HG03378 (cell line): Measurements from ENCODE around the gene BRD4.

Experiments
- ATAC-seq: cut with Tn5 transposase; IDR thresholded peaks from one replicate; pipeline ENCODE4 v1.9.1; 2021; ENCODE audit warnings: mild to moderate bottlenecking, moderate library complexity; ENCODE audit not compliant: unreplicated experiment

BRD4 gene

DNA sequence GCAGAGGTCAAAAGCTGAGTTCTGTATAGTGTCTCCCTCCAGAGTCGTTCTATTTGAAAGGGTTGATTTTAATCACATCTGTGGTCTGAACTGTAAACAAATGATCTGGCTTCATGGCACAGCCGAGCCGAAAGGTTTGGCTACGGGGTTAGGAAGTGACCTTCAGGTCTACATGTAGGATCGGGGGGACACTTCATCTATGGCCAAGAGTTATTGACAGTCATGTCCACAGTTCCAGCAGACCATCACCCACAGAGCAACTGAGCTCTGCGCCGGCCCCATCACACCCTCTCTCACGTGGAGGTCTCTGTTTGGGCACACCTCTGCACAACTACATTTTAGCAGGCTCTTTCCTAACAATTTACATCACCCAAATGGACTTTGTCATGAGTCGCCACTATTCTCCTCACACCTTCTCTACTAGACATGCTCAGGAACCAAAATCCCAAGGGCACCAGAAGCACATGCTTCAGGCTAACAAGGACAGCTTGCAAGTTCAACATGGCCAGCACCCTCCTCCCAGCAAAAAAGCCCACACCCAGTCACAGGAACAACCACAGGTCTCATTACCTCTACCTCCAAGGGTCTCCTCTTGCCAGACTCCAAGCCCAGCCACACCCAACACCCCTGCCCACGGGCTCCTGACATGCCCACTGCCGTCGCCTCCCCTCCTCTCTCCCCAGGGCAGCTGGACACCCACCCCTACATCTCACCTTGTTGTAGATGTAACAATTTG is 64.0 kb downstream of the BRD4 start:
- ATAC-seq: no peak

- no peak for ATAC-seq
These were observed 65.7 kb downstream of the BRD4 start for GRCh38 chr19:15266683-15267082.

DNA sequence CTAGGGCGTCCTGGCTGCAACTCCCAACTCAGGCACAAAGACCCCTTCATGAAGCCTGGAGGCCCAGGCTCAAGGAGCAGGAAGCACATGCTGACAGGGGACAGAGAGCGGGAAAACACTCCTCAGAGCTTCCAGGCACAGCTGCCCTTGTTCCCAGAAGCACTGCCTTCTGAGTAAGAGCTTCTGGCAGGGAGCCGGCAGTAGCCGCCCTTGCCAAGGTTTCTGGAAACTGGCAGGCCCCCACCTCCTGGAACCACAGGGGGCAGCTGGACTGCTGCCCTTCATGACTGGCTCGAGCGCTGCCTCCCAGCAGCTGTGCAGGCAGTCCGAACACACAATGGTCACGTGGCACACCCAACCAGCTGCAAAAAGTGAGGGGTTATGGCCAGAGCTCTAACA is 66.5 kb downstream of the BRD4 start:
- no peak for ATAC-seq

DNA sequence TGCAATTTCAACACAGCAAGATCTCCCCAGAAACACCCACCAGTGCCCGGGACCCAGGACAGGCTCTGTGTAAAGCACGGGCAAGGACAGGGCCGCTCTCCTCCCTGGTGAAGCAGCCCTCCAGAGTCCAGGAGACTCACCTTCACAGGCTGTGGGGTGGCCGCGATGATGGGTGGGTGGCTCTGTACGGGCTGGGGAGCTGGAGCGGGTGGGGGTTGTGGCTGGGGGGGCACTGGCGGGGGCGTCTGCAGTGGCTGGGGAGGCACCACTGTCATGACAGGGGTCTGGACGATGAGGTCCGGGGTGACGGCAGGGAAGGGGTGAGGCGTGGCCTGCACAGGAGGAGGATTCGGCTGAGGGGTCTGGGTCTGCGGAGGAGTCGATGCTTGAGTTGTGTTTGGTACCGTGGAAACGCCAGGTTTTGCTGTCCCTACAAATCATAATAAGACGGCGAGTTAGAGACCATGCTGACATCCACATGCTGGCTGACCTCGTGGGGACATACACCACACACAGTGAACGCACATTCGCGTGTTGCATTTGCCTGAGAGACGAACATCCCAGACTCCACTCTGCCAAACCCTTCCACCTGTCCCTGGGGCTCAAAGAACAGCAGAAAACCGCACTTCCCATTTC is 67.0 kb downstream of the BRD4 start:
- ATAC-seq: no peak

DNA sequence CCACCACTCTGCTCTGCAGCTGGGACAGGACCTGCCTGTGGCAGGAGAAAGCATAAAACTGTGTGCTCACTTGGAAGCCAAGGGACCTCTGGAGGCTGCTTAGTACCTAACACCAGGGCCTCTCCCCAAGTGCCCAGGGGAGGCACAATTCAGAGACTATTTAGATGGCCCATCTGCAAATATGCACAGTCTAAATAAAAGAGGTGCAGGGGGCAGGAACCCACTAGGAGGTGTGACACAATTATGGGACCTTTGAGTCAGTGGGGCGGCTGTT is 67.5 kb downstream of the BRD4 start:
- ATAC-seq: no peak

- no peak for ATAC-seq
These were observed 68.0 kb downstream of the BRD4 start for GRCh38 chr19:15264061-15264932.

DNA sequence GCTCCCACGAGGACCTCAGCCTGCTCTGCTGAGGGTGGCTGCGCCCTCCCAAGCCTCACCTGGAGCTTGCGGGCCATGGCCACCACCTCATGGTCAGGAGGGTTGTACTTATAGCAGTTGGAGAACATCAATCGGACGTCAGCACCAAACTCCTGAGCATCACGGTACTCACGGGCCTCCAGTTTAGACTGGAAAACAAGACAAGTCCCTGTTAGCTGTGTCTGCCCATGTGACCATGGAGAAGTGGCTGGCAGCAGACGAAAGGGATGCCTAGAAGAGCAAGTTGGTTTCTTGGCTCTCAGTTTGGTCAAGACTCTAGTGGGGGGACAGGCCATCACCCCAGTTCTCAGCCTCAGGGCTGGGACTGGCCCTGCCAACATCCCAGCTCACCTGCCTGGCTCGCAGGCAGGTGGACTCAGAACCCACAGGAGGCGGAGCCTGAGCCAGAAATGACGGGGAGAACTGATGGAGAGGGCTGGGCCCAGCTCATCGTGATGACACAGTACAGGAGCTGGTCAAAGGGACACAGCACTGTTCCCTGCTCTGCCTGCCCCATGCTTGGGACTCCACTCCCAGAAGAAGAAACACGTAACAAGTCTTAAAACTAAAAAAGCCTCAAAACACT is 68.9 kb downstream of the BRD4 start:
- ATAC-seq: no peak

DNA sequence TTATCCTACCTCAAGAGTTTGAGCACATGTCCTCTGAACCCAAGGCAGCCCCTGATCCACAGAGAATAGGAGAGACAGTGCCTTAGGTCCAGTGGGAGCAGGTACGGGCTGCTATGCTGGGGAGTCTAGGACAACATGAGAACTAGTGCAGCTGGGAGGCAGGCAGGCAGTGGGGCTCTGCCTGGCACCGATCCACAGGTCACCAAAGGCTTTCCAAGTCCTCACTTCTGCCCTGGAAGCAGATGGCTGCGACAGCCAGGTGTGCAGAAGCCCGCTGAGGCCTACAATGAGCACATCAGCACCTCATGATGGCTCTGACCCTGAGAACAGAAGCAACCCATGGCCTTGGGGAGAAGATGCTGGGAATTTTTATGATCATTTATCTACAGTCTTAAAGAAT is 70.3 kb downstream of the BRD4 start:
- ATAC-seq: no peak

DNA sequence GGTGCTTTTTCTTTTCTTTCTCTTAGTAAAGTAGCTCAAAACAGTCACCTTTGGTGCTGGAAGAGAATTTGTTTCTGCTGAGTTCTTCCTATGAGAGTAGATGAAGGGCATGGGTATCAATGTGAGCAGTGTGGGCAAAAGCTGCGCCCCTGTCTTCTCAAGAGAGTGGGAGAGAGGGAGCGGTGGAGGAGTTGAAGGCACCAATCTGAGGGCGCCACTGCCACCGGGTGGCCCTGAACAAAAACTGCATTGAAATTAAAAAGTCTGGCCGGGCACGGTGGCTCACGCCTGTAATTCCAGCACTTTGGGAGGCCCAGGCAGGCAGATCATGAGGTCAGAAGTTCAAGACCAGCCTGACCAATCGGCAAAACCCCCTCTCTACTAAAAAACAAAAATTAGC is 71.4 kb downstream of the BRD4 start:
- no peak for ATAC-seq

DNA sequence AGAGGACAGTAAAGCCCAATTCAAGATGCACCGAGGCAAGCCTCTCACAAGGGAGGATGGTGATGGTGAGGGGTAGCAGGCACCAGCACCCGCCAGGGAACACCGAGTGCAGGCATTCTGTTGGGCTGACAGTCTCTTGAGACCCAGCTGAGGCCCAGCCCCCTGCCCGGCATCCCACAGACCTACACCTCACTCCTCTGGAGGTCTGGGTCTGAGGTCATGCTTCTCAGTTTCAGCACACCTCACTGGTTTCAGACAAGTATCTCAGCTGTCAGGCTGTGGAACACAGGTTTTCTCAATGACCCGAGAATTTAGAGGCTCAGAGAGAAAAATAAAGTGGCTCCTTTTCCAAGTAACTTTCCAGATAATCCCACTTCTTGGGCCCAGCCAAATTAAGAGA is 72.4 kb downstream of the BRD4 start:
- no peak for ATAC-seq

GRCh38 chr19:15257782-15258181 is 74.6 kb downstream of the BRD4 start:
- no peak for ATAC-seq

DNA sequence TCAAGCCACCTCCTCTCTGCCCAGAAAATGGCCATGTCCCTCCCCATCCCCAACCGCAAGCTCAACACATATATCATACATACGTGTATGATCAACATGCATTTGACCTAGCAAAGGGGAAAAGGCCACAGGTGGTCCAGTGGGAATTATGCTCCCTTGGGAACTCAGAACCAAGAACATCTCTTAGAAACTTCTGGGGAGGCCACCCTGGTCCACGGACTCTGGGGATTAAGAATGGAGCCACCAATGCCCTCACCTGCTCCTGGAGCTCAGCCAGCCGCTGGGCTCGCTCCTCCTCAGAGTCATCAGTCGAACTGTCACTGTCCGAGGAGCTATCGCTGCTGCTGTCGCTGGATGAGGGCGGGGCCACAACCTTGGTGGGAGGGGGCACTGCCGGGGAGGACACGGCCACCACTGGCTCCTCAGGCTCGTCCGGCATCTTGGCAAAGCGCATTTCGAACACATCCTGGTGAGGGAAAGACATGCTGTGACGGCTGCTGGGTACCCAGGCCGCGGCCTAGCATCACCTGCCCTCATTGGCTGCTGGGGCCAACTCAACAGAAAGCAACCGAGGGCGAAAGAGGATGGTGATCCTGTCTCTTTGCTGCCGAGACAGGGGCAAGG is 75.5 kb downstream of the BRD4 start:
- no peak for ATAC-seq

GRCh38 chr19:15255359-15255990 is 76.9 kb downstream of the BRD4 start:
- ATAC-seq: no peak

DNA sequence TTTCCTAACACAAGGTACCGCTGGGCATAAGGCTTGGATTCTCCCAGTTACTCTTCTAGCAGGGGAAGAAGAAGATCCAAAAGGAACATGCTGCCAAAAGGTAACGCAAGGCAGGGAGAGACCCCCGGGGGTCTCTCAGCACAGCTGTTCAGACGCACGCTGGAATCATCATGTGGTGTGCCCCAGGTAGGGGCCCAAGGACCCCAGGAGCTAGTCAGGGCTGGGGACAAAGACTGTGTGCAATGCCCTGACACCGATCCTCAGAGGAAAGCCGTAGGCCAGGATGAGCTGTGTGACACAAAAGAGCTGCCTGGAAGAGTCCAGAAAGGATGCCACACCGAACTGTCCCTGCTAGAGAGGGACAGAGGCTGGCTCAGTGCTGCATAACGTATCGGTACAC is 77.8 kb downstream of the BRD4 start:
- ATAC-seq: no peak

DNA sequence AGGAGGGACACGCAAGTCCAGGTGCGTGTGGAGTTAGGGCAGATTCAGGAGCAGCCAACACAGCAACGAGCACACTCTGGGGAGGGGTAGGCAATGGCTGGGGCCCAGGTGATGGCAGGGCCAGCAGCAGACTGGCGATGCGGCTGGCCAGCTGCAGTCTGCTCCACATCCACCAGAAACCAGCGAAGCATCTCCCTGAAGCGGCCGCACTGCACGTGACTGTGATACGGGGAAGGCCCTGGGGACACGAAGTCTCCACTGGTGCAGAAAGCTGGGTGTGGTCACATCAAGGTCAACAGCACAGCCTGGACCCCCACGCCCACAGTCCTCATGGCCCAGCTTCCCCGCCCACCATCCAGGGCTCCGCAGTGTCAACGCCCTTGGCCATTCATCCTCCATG is 78.8 kb downstream of the BRD4 start:
- ATAC-seq: no peak

GRCh38 chr19:15253061-15253460 is 79.3 kb downstream of the BRD4 start:
- ATAC-seq: no peak

- no peak for ATAC-seq
These were observed 79.8 kb downstream of the BRD4 start for GRCh38 chr19:15252398-15253018.

- no peak for ATAC-seq
These were observed 80.5 kb downstream of the BRD4 start for GRCh38 chr19:15251749-15252397.

DNA sequence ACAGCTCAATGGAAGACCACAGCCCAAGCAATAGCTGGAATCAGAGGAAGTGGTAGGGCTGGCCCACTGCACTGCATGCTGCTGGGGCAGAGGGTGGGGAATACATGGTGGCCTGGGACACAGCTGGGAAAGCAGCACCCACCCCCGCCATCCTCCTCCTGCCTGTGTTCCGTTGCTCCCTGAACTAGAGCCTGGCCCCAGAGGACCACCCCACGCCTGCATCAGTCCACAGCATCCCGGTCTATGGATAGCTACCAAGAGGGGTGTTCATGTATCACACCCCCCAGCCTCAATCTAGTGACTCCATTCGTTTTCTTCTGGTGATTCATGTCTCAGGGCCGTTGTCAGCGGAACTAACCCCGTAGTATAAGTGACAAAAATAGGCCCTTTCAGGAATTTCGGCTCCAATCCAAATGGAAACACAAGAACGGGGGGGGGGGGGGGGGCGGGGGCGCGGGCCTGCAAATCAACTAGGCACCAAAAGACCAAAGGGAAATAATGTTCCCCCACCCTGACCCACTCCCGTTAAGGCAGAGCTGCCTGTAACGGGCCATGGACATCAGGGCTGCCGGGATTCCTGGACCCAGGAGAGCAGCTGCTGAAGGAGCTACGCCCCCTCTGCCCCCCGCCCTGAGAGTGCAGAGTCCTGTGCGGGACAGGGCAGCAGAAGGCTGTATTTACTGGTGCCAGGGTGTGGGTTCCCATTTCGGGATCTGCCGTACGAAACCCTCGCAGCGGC is 81.2 kb downstream of the BRD4 start:
- no peak for ATAC-seq
